Tibial nerve (tissue), 4 donors: ENCODE measurements around the gene APBA1. TPM values are rescaled to one million over a fixed set of nuclear protein-coding genes. Genes with fewer than 3 reads are reported as not detected.

ENCODE experiments used
- DNase-seq, 2 donors: peaks; one replicate each; pipeline ENCODE4 v3.0.0-alpha.2; 2019; ENCODE audit warnings: low spot score in 2 of 2
- H3K27ac ChIP-seq, 4 donors: fragments of 200-600 bp; sonication (generic) in 3 of 4; one replicate each; pipeline ENCODE4 v1.5.1; 2017 to 2019; ENCODE audit warnings: mild to moderate bottlenecking in 1 of 4
- H3K27me3 ChIP-seq, 2 donors: fragments of 200-600 bp; sonication (generic) in 1 of 2; one replicate each; pipeline versions ENCODE4 v1.5.1 to v1.6.0; 2017 to 2019
- H3K36me3 ChIP-seq, 3 donors: fragments of 200-600 bp; sonication (generic); one replicate each; pipeline ENCODE4 v1.5.1; 2018 to 2019
- H3K4me1 ChIP-seq, 4 donors: fragments of 200-600 bp; sonication (generic) in 3 of 4; one replicate each; pipeline ENCODE4 v1.5.1; 2017 to 2019
- H3K4me3 ChIP-seq, 4 donors: fragments of 200-600 bp; sonication (generic) in 3 of 4; one replicate each; pipeline ENCODE4 v1.5.1; 2017 to 2019; ENCODE audit warnings: mild to moderate bottlenecking in 1 of 4, moderate library complexity in 1 of 4
- H3K9me3 ChIP-seq, 4 donors: fragments of 200-600 bp; sonication (generic) in 3 of 4; one replicate each; pipeline ENCODE4 v1.5.1; 2017 to 2019
- EP300 ChIP-seq, 2 donors: sonication (generic); formaldehyde crosslinking; IDR thresholded peaks; one replicate each; pipeline ENCODE4 v1.6.1; 2017; ENCODE audit warnings: antibody characterized with exemption in 2 of 2, mild to moderate bottlenecking in 1 of 2
- POLR2A ChIP-seq, 2 donors: fragments of 450-650 bp; IDR thresholded peaks; one replicate each; pipeline ENCODE4 v1.6.1; 2017; ENCODE audit warnings: antibody characterized with exemption in 2 of 2, mild to moderate bottlenecking in 2 of 2, moderate library complexity in 2 of 2
- WGBS, 2 donors: methylation state at CpG; one replicate each; pipeline ENCODE4 v1.1.5; 2018; 5-methylcytosine and 5-hydroxymethylcytosine counted together
- total RNA-seq, 4 donors: library from RNA; depleted of rRNA; stranded (reverse); fragments of >200 nt; gene quantifications; one replicate each; pipeline ENCODE4 v1.1.0, GENCODE V29; 2016
- TF ChIP-seq, protein P1 (sequence below), 5 experiments: fragments of 200-600 bp in 3 of 5; fragments of 450-650 bp in 2 of 5; sonication (generic) in 3 of 5; IDR thresholded peaks; one replicate each; pipeline ENCODE4 v1.5.1; 2016 to 2019; ENCODE audit warnings: antibody characterized with exemption in 5 of 5, mild to moderate bottlenecking in 3 of 5, moderate library complexity in 2 of 5

The APBA1 gene
- total RNA-seq, 4 donors from 2014 or later = 8.4 to 14.4 (median 9.8) TPM

DNA sequence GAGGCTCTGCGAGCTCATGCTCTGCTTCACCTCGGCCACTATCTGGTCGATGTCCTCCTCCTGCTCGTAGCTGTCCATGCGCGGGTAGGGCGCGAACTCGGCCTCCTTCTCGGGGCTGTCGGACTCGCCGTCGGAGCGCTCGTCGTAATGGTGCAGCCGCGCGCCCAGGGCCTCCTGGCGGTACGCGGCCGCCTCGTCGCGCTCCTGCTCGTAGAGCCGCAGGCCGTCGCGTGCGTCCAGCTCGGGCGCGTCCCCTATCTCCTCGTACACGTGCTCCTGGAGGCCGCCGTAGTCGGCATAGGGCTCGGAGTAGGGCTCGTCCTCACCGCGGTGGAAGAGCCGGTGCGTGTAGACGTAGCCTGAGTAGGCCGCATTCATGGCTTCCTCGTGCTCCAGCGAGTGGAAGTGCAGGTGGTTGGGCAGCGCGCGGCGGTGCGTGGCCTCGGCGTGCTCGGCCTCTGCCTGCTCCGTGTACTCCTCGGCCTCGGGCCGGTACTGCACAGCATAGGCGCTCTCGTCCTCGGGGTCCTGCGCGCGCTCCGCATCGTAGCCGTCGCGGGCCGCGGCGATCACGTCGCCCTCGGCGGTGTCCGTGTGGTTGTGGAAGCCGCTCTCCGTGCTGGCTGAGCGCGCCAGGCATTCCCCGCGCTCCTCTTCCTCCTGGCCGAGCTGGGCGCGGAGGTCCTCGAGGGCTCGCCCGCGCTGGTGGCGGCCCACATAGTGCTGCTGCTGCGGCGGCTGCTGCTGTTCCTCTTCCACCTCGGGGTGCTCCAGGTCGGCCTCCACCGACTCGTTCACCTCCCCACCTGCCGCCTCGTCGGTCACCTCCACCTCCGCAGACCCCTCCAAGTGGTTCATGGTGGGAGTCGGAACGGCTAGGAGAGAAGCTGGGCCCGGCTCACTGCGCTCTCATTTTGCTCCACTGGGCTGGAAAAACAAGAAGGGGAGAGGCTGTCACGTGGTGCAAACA is 155.5 kb downstream of the APBA1 start:
- DNase-seq = no peak
- Histone ChIP-seq H3K27ac (no peak overlapping the region), H3K4me3 (no peak overlapping the region), H3K36me3 (peaks cover 0 to 26% (median 0%) of the 10 kb centered on the region in 3 donors), H3K4me1 (no peaks in the 10 kb centered on the region), H3K9me3 (no peaks in the 10 kb centered on the region), H3K27me3 (no peaks in the 10 kb centered on the region)
- WGBS, 2 donors = 93% methylated on average over 109 to 111 of the region's 111 CpGs
- TF ChIP-seq, protein P1, sequence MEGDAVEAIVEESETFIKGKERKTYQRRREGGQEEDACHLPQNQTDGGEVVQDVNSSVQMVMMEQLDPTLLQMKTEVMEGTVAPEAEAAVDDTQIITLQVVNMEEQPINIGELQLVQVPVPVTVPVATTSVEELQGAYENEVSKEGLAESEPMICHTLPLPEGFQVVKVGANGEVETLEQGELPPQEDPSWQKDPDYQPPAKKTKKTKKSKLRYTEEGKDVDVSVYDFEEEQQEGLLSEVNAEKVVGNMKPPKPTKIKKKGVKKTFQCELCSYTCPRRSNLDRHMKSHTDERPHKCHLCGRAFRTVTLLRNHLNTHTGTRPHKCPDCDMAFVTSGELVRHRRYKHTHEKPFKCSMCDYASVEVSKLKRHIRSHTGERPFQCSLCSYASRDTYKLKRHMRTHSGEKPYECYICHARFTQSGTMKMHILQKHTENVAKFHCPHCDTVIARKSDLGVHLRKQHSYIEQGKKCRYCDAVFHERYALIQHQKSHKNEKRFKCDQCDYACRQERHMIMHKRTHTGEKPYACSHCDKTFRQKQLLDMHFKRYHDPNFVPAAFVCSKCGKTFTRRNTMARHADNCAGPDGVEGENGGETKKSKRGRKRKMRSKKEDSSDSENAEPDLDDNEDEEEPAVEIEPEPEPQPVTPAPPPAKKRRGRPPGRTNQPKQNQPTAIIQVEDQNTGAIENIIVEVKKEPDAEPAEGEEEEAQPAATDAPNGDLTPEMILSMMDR (IDR thresholded peaks at IDR 0.05) = no peak
- TF ChIP-seq POLR2A (IDR thresholded peaks at IDR 0.05) (no peak), EP300 (IDR thresholded peaks at IDR 0.05) (no peak)

DNA sequence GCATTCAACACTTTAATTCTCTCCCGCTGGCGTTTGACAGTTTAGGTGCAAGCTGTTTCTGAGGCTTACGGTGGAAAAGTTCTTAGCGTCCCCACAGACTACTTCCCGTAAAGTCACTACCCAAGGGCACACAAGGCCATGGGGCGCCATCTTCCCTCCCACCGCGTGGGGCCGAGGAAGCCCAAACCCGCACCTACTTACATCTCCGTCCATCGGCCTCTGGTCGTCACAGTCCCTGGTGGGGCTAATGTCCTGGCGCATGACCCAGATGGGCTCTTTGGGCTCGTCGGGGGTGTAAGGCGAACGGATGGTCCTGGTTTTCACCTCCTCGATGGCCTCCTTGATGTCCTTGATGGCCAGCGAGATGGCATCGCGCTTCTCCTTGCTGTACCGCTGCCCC is 156.4 kb downstream of the APBA1 start:
- no peaks in the 10 kb centered on the region for H3K4me1 ChIP-seq
- no peak overlapping the region for H3K27ac ChIP-seq
- H3K36me3 ChIP-seq = peaks cover 0 to 26% (median 0%) of the 10 kb centered on the region in 3 donors
- DNase-seq = no peak
- TF ChIP-seq POLR2A (IDR thresholded peaks at IDR 0.05) (no peak), EP300 (IDR thresholded peaks at IDR 0.05) (no peak)
- no peak overlapping the region for H3K4me3 ChIP-seq
- WGBS, 2 donors = 96 to 97% methylated on average over 21 to 23 of the region's 23 CpGs
- no peaks in the 10 kb centered on the region for H3K27me3 ChIP-seq
- H3K9me3 ChIP-seq = no peaks in the 10 kb centered on the region

- H3K27me3 ChIP-seq = no peaks in the 10 kb centered on the region
- H3K27ac ChIP-seq = no peak overlapping the region
- no peak for DNase-seq
- no peaks in the 10 kb centered on the region for H3K9me3 ChIP-seq
- H3K36me3 ChIP-seq = peaks cover 0 to 26% (median 0%) of the 10 kb centered on the region in 3 donors
- TF ChIP-seq EP300 (IDR thresholded peaks at IDR 0.05) = no peak
- TF ChIP-seq, protein P1 (IDR thresholded peaks at IDR 0.05) = no peak
- TF ChIP-seq POLR2A (IDR thresholded peaks at IDR 0.05) = no peak
- WGBS, 2 donors = 78 to 81% methylated on average over 3 of the region's 3 CpGs
- H3K4me3 ChIP-seq = no peak overlapping the region
- H3K4me1 ChIP-seq = no peaks in the 10 kb centered on the region
These were observed 158.9 kb downstream of the APBA1 start for GRCh38 chr9:69513141-69513820.

- Histone ChIP-seq H3K27me3 (no peaks in the 10 kb centered on the region), H3K9me3 (no peaks in the 10 kb centered on the region), H3K4me1 (no peaks in the 10 kb centered on the region), H3K4me3 (no peak overlapping the region), H3K36me3 (no peaks in the 10 kb centered on the region), H3K27ac (no peak overlapping the region)
- TF ChIP-seq, protein P1 (IDR thresholded peaks at IDR 0.05) = no peak
- no peak for TF ChIP-seq EP300 (IDR thresholded peaks at IDR 0.05)
- no peak for TF ChIP-seq POLR2A (IDR thresholded peaks at IDR 0.05)
- DNase-seq = no peak
- 97 to 100% methylated on average over 1 of the region's 1 CpG for WGBS, 2 donors
These were observed 168.1 kb downstream of the APBA1 start for GRCh38 chr9:69504058-69504457.

DNA sequence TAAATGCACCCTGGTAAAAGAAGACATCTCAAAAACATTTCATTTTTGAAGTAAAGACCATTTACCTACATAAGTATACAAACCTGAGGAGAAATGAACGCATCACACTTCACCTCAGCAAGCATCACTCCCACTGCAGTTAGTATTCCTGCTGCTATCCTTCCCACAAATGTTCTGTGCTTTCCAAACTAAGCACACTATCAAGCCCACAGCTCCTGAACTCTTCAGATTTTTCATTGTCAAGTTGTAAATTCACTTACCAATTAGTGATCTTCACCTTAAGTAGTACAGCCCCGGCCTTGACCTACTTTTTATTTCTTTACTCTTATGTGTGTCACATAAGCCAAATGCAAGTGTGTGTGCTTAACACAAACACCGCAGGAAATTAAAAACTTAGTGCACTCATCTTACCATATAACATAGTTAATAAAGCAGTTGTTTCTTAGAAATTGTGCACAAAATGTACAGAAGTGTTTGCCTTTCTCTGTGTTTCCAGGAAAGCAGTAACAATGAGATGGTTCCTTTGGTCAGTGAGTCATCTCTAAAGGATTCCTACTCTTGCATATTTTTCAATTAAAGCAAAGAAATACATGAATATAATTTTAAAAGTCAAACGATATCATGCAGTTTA is 169.4 kb downstream of the APBA1 start:
- H3K27ac ChIP-seq = no peak overlapping the region
- H3K36me3 ChIP-seq = no peaks in the 10 kb centered on the region
- DNase-seq = no peak
- H3K27me3 ChIP-seq = no peaks in the 10 kb centered on the region
- H3K9me3 ChIP-seq = no peaks in the 10 kb centered on the region
- TF ChIP-seq EP300 (IDR thresholded peaks at IDR 0.05) (no peak), POLR2A (IDR thresholded peaks at IDR 0.05) (no peak)
- TF ChIP-seq, protein P1 (IDR thresholded peaks at IDR 0.05) = no peak
- WGBS, 2 donors = 75 to 83% methylated on average over 4 of the region's 4 CpGs
- no peak overlapping the region for H3K4me3 ChIP-seq
- no peaks in the 10 kb centered on the region for H3K4me1 ChIP-seq
